ENCODE data around the gene CCDC157.

GRCh38 chr22:30333707-30334087 is 23.1 kb upstream of the CCDC157 start:
- TF ChIP-seq RCOR1 (IDR thresholded peaks at IDR 0.05; ENCODE audit: low read length): no peak
- no peak for TF ChIP-seq POLR2AphosphoS5 (IDR thresholded peaks at IDR 0.05; ENCODE audit: low read depth, low read length)
- no peak for TF ChIP-seq CTCF (IDR thresholded peaks at IDR 0.05)
- no peak for TF ChIP-seq TAF1 (IDR thresholded peaks at IDR 0.05; ENCODE audit: borderline replicate concordance, low read depth, low read length)
